ENCODE data around the gene RANGAP1.

RANGAP1 gene

DNA sequence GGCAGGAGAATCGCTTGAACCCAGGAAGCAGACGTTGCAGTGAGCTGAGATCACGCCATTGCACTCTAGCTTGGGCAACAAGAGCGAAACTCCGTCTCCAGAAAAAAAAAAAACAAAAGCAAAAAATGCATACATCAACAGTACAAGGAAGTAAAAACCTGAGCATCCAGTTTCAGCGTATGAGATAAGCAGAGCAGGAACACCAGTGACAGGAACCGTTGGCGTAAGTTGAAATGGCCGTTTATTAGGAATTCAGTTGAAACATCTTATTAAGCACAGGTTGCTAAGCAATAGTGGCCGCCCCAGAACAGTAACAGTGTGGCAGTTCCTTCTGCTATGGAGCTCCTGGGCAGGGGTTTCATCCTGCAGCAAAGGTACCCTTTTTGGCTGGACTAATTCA lies 84.8 kb downstream of the RANGAP1 start:
- TF ChIP-seq, protein P1, sequence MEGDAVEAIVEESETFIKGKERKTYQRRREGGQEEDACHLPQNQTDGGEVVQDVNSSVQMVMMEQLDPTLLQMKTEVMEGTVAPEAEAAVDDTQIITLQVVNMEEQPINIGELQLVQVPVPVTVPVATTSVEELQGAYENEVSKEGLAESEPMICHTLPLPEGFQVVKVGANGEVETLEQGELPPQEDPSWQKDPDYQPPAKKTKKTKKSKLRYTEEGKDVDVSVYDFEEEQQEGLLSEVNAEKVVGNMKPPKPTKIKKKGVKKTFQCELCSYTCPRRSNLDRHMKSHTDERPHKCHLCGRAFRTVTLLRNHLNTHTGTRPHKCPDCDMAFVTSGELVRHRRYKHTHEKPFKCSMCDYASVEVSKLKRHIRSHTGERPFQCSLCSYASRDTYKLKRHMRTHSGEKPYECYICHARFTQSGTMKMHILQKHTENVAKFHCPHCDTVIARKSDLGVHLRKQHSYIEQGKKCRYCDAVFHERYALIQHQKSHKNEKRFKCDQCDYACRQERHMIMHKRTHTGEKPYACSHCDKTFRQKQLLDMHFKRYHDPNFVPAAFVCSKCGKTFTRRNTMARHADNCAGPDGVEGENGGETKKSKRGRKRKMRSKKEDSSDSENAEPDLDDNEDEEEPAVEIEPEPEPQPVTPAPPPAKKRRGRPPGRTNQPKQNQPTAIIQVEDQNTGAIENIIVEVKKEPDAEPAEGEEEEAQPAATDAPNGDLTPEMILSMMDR (IDR thresholded peaks at IDR 0.05; ENCODE audit: low read depth, low read length, missing control alignments) = no peak
- no peak overlapping the region for H3K4me3 ChIP-seq (ENCODE audit: low read depth, low read length)
- DNase-seq (ENCODE audit: low read depth) = no peak

DNA sequence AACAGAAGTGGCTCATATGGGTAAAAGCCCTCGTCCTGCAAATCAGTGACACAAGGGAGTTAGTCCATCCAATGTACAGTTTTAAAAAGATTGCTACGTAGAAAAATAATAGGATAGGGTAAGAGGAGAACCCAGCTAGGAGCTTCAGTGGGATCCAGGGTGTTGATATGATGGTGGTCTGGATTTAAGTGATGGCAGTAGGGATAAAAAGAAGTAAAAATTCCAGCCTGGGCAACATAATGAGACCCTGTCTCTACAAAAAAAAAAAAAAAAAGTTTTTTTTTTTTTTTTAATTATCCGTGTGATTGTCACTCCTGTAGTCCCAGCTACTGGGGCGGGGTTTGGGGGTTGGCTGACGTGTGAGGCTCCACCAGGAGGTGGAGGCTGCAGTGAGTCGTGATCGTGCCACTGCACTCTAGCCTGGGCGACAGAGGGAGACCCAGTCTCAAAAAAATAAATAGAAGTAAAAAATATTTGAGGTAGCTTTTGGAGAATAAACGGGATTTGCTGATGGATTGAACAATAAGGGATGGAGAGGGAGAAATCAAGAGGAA lies 87.9 kb downstream of the RANGAP1 start:
- no peak for DNase-seq (ENCODE audit: low read depth)
- peak overlapping the region; percentile 65; the same call in 1 of the 2 replicates for H3K4me3 ChIP-seq (ENCODE audit: low read depth, low read length)

DNA sequence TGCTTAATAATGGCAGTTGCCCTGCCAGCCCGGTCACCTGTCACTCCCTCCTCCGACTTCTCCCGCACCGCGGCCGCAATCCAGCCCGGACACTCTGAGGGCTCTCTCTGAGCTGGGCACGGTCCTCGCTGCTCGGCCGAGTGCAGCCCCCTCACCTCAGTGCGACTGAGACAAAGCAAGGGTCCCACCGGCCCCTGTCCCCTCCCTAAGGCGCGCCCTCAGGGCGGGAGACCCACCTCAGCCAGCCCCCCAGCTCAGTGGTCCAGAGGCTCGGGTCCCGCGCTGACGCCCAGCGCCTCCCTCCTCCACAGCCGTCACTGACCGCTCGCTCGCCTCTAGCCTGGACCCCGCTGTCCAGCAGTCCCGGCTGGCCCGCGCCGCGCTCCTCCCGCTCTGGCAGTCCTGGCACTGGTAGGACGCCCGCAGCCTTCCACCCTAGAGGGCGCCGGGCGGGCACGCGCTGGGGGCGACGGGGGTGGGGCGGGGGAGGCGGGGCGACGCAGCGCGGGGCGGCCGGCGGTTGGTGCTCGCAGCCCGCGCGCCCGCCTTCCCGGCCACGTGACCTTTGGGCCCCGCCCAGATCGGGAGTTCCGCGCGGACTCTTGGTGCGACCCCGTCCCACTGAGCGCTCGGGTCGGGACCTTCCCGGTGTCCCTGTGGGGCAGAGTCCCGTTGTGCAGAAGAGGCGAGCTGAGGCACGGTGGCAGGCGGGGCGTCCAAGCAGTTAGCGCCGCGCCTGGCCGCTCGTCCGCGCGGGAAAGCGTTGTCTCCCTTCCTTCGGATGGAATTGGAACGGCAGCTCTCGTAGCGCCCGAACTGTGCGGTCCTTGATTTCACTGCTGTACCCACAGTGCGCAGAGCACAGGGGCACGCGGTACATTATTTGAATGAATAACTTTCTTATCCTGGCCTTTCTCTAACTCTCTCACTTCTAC lies 88.7 kb downstream of the RANGAP1 start:
- DNase-seq (ENCODE audit: low read depth) = no peak
- H3K4me3 ChIP-seq (ENCODE audit: low read depth, low read length) = peak overlapping the region; percentile 65
- TF ChIP-seq, protein P1 (IDR thresholded peaks at IDR 0.05; ENCODE audit: low read depth, low read length, missing control alignments) = peak; percentile 15

More for the DNA sequence above, 87.9 kb downstream of the RANGAP1 start:
- TF ChIP-seq, protein P1 (IDR thresholded peaks at IDR 0.05; ENCODE audit: low read depth, low read length, missing control alignments) = no peak
